Measurements from ENCODE around the gene TRANK1. TPM values are rescaled to one million over a fixed set of nuclear protein-coding genes. Genes with fewer than 3 reads are reported as not detected.

TRANK1 gene
- total and polyA plus RNA-seq, 2 donors from 2014 or later: 1.2 to 21.4 TPM

DNA sequence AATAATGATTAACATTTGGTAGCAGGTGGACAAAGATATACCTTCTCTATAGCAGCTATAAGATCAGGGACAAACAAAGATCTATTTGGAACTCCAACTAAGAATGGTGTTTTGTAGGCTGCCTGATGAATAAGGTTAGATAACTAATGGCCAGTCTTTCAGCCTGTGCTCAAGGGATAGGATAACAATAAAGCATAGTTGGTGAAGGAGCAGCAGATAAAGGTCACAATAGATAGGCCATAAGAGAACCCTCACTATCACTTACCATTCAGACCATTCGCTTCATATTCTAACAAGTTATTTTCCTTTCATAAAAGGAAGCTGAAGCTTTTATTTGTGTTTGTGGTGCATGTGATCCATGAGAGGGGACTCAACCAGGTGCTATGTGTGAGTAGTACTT is 28.3 kb upstream of the TRANK1 start:
- intact Hi-C loops (cut with DNase I): no loop called here
- no peak overlapping the region for H3K27ac ChIP-seq (ENCODE audit: low read depth in 2 of 2, low read length in 2 of 2)
- no peak overlapping the region for H3K4me3 ChIP-seq (ENCODE audit: low read length in 3 of 3)
- H3K36me3 ChIP-seq (ENCODE audit: control insufficient read depth in 2 of 3, insufficient read depth in 3 of 3, low read length in 3 of 3): no peaks in the 10 kb centered on the region
- TF ChIP-seq, protein P1, sequence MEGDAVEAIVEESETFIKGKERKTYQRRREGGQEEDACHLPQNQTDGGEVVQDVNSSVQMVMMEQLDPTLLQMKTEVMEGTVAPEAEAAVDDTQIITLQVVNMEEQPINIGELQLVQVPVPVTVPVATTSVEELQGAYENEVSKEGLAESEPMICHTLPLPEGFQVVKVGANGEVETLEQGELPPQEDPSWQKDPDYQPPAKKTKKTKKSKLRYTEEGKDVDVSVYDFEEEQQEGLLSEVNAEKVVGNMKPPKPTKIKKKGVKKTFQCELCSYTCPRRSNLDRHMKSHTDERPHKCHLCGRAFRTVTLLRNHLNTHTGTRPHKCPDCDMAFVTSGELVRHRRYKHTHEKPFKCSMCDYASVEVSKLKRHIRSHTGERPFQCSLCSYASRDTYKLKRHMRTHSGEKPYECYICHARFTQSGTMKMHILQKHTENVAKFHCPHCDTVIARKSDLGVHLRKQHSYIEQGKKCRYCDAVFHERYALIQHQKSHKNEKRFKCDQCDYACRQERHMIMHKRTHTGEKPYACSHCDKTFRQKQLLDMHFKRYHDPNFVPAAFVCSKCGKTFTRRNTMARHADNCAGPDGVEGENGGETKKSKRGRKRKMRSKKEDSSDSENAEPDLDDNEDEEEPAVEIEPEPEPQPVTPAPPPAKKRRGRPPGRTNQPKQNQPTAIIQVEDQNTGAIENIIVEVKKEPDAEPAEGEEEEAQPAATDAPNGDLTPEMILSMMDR (IDR thresholded peaks at IDR 0.05; ENCODE audit: borderline replicate concordance, extremely low read depth, insufficient read depth): no peak
- no peaks in the 10 kb centered on the region for H3K27me3 ChIP-seq (ENCODE audit: control insufficient read depth, insufficient read depth, low read length)
- H3K4me1 ChIP-seq (ENCODE audit: control insufficient read depth in 2 of 3, insufficient read depth in 2 of 3, low read depth in 1 of 3, low read length in 3 of 3): no peaks in the 10 kb centered on the region
- no peaks in the 10 kb centered on the region for H3K9me3 ChIP-seq (ENCODE audit: control insufficient read depth in 2 of 3, insufficient read depth in 1 of 3, low read length in 3 of 3)
- DNase-seq (no peak), FAIRE-seq (no peak)
- no peak overlapping the region for H3K9ac ChIP-seq (ENCODE audit: low read length in 3 of 3)

DNA sequence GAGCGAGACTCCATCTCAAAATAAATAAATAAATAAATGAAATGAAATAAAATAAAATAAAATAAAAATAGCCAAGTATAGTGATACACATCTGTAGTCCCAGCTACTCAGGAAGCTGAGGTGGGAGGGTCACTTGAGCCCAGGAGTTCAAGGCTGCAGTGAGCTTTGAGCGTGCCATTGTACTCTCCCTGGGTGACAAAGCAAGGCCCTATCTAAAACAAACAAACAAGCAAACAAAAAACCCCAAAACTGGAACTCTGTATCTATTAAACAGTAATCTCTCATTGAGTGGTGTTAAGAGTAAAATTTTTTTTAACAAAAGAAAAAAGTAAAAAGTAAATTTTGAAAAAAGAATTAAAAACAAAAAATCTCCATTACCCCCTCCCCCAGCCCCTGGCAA is 27.3 kb upstream of the TRANK1 start:
- no peak for DNase-seq
- Histone ChIP-seq H3K27me3 (ENCODE audit: control insufficient read depth, insufficient read depth, low read length) (no peaks in the 10 kb centered on the region), H3K36me3 (ENCODE audit: control insufficient read depth in 2 of 3, insufficient read depth in 3 of 3, low read length in 3 of 3) (no peaks in the 10 kb centered on the region), H3K27ac (ENCODE audit: low read depth in 2 of 2, low read length in 2 of 2) (no peak overlapping the region), H3K9me3 (ENCODE audit: control insufficient read depth in 2 of 3, insufficient read depth in 1 of 3, low read length in 3 of 3) (no peaks in the 10 kb centered on the region), H3K9ac (ENCODE audit: low read length in 3 of 3) (no peak overlapping the region), H3K4me1 (ENCODE audit: control insufficient read depth in 2 of 3, insufficient read depth in 2 of 3, low read depth in 1 of 3, low read length in 3 of 3) (no peaks in the 10 kb centered on the region), H3K4me3 (ENCODE audit: low read length in 3 of 3) (no peak overlapping the region)
- intact Hi-C loops (cut with DNase I): no loop called here
- no peak for FAIRE-seq
- TF ChIP-seq, protein P1 (IDR thresholded peaks at IDR 0.05; ENCODE audit: borderline replicate concordance, extremely low read depth, insufficient read depth): no peak

DNA sequence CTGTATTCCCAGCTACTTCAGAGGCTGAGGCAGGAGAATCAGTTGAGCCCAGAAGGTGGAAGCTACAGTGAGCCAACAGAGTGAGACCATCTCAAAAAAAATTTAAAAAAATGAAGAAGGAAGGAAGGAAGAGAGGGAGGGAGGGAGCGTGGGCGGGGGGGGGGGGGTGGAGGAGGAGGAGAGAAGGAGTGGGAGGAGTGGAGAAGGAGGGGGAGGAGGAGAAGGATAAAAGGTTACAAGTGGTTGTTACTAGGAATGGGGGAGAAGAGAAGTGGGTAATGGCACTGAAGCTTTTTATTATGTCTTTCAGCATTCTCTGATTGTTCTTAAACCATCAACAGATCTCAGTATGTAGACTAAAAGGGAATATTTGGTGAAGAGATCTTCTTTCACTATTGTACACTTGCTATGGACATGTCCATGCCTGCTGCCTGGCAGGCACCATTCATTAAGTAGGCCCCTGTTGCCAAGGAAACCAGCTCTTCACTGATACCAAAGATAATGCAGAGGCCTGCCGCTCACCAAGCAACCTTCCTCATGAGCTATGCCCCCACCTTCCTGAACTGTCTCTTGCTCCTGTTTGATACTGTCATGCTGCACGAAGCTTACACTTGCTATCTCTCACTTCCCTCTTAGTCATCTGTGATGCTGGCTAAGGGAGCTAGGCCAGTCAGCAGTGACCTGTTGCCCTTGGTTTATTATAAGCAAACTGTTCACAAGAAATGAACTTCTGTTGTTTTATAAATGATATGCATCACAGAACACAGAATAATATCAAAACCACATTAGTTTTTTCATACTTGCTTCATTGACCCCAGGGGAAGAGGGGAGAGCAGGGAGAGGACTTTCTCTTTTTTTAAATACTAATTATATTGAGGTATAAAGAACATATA is 24.9 kb upstream of the TRANK1 start:
- Histone ChIP-seq H3K4me1 (ENCODE audit: control insufficient read depth in 2 of 3, insufficient read depth in 2 of 3, low read depth in 1 of 3, low read length in 3 of 3) (no peaks in the 10 kb centered on the region), H3K27me3 (ENCODE audit: control insufficient read depth, insufficient read depth, low read length) (no peaks in the 10 kb centered on the region), H3K27ac (ENCODE audit: low read depth in 2 of 2, low read length in 2 of 2) (no peak overlapping the region), H3K9me3 (ENCODE audit: control insufficient read depth in 2 of 3, insufficient read depth in 1 of 3, low read length in 3 of 3) (no peaks in the 10 kb centered on the region), H3K36me3 (ENCODE audit: control insufficient read depth in 2 of 3, insufficient read depth in 3 of 3, low read length in 3 of 3) (no peaks in the 10 kb centered on the region), H3K9ac (ENCODE audit: low read length in 3 of 3) (no peak overlapping the region), H3K4me3 (ENCODE audit: low read length in 3 of 3) (no peak overlapping the region)
- TF ChIP-seq, protein P1 (IDR thresholded peaks at IDR 0.05; ENCODE audit: borderline replicate concordance, extremely low read depth, insufficient read depth): no peak
- intact Hi-C loops (cut with DNase I): no loop called here
- FAIRE-seq (no peak), DNase-seq (peak in 4 of 5 donors; percentile 60 to 77 (median 72))
